ENCODE data around the gene RYR1. TPM values are rescaled to one million over a fixed set of nuclear protein-coding genes. Genes with fewer than 3 reads are reported as not detected.

Gene RYR1
- total RNA-seq, 1 experiment from 2014 or later: 4.1 TPM

DNA sequence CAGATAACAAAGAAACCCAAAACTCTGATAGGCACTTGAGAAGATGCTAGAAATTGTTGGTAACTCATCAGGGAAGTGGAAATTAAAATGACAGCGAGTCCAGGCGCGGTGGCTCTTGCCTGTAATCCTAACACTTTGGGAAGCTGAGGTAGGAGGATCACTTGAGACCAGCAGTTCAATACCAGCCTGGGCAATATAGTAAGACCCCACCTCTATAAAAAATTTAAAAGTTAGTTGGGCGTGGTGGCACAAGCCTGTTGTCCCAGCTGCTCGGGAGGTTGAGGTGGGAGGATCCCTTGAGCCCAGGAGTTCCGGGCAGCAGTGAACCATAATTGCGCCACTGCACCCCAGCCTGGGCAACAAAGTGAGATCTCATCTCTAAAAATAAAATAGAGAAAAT, 2.6 kb upstream of the RYR1 start:
- ATAC-seq: no peak
- Histone ChIP-seq H3K79me2 (ENCODE audit: insufficient read depth, low read length) (no peaks in the 10 kb centered on the region), H3K27ac (ENCODE audit: low read depth, low read length) (no peak overlapping the region), H3K27me3 (ENCODE audit: insufficient read depth, low read length) (no peaks in the 10 kb centered on the region), H3K9me3 (ENCODE audit: control insufficient read depth in 1 of 2, insufficient read depth in 1 of 2, low read depth in 1 of 2, low read length in 2 of 2) (no peaks in the 10 kb centered on the region), H2AFZ (ENCODE audit: low read depth, low read length, poor library complexity, severe bottlenecking) (no peak overlapping the region), H3K9me2 (ENCODE audit: insufficient read depth) (no peaks in the 10 kb centered on the region), H3K36me3 (ENCODE audit: control insufficient read depth in 1 of 2, insufficient read depth in 2 of 2, low read length in 2 of 2) (no peaks in the 10 kb centered on the region), H3K4me1 (ENCODE audit: control insufficient read depth in 1 of 2, insufficient read depth in 2 of 2, low read length in 2 of 2) (peaks cover 0 to 15% of the 10 kb centered on the region in 2 experiments; a peak in 2 of 4 replicates), H3K4me3 (replicated peaks in 1 of 2; ENCODE audit: low read depth in 1 of 2, low read length in 2 of 2) (no peak overlapping the region), H3K9ac (ENCODE audit: low read length) (no peak overlapping the region), H4K20me1 (ENCODE audit: insufficient read depth) (no peaks in the 10 kb centered on the region), H3K4me2 (ENCODE audit: low read length) (no peak overlapping the region)
- TF ChIP-seq POLR2AphosphoS5 (IDR thresholded peaks at IDR 0.05; ENCODE audit: low read depth, low read length) (no peak), YY1 (IDR thresholded peaks at IDR 0.05; ENCODE audit: extremely low read depth, insufficient replicate concordance, low read depth, low read length) (no peak), EGR1 (IDR thresholded peaks at IDR 0.05; ENCODE audit: low read depth) (no peak), CBX3 (IDR thresholded peaks at IDR 0.05; ENCODE audit: low read depth) (no peak), TCF7L2 (IDR thresholded peaks at IDR 0.05; ENCODE audit: borderline replicate concordance, extremely low read depth, insufficient read depth, insufficient read length) (no peak), POLR2A (IDR thresholded peaks at IDR 0.05; ENCODE audit: borderline replicate concordance, extremely low read depth, insufficient read depth, insufficient read length) (no peak)
- TF ChIP-seq, protein P1, sequence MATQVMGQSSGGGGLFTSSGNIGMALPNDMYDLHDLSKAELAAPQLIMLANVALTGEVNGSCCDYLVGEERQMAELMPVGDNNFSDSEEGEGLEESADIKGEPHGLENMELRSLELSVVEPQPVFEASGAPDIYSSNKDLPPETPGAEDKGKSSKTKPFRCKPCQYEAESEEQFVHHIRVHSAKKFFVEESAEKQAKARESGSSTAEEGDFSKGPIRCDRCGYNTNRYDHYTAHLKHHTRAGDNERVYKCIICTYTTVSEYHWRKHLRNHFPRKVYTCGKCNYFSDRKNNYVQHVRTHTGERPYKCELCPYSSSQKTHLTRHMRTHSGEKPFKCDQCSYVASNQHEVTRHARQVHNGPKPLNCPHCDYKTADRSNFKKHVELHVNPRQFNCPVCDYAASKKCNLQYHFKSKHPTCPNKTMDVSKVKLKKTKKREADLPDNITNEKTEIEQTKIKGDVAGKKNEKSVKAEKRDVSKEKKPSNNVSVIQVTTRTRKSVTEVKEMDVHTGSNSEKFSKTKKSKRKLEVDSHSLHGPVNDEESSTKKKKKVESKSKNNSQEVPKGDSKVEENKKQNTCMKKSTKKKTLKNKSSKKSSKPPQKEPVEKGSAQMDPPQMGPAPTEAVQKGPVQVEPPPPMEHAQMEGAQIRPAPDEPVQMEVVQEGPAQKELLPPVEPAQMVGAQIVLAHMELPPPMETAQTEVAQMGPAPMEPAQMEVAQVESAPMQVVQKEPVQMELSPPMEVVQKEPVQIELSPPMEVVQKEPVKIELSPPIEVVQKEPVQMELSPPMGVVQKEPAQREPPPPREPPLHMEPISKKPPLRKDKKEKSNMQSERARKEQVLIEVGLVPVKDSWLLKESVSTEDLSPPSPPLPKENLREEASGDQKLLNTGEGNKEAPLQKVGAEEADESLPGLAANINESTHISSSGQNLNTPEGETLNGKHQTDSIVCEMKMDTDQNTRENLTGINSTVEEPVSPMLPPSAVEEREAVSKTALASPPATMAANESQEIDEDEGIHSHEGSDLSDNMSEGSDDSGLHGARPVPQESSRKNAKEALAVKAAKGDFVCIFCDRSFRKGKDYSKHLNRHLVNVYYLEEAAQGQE (IDR thresholded peaks at IDR 0.05; ENCODE audit: low read depth): no peak
- ChIA-PET POLR2A (no interaction called here), RAD21 (ENCODE audit: low non-redundant PET in 1 of 2, low total read pairs in 2 of 2, uncharacterized antibody in 2 of 2, unreplicated experiment in 2 of 2) (no interaction called here), CTCF (no interaction called here)
- intact Hi-C loops (cut with micrococcal nuclease): no loop called here
- BruUV-seq (replicated peaks): no TSS peak
- no peak for DNase-seq (ENCODE audit: low read depth, low spot score)

Measured in HCT116 (cell line).